NT2/D1 (cell line): ENCODE results near the gene ABCC8.
"Not testable (repeated sequence)": the region's sequence is repeated elsewhere in the genome, so short reads cannot be mapped to it uniquely, and the experiment has no call there.

Experiments
- DNase-seq: peaks from one replicate; pipeline ENCODE4 v3.0.0-alpha.2; 2011; ENCODE audit warnings: low read depth, low spot score
- H3K27me3 ChIP-seq: 2 replicates; pipeline ENCODE4 v1.6.0; 2011; ENCODE audit warnings: mild to moderate bottlenecking; ENCODE audit not compliant: insufficient read length, insufficient read depth
- H3K36me3 ChIP-seq: 2 replicates; pipeline ENCODE4 v1.6.1; 2011; ENCODE audit warnings: mild to moderate bottlenecking, low read length, mixed read lengths; ENCODE audit not compliant: insufficient read depth, insufficient read length
- H3K4me1 ChIP-seq: 2 replicates; pipeline ENCODE4 v1.5.1; 2011; ENCODE audit not compliant: insufficient read depth, insufficient read length
- H3K4me3 ChIP-seq: 2 replicates; pipeline ENCODE4 v1.5.1; 2011; ENCODE audit warnings: low read depth; ENCODE audit not compliant: insufficient read length
- H3K9ac ChIP-seq: 2 replicates; pipeline ENCODE4 v1.6.0; 2011; ENCODE audit warnings: low read depth; ENCODE audit not compliant: insufficient read length
- H3K9me3 ChIP-seq: 2 replicates; pipeline ENCODE4 v1.5.1; 2011; ENCODE audit warnings: mild to moderate bottlenecking, low read length; ENCODE audit not compliant: insufficient read depth
- SUZ12 ChIP-seq: IDR thresholded peaks from 2 replicates; pipeline ENCODE4 v1.6.1; 2011; ENCODE audit not compliant: insufficient read length, insufficient read depth; ENCODE audit errors: extremely low read depth
- YY1 ChIP-seq: IDR thresholded peaks from 2 replicates; pipeline ENCODE4 v1.6.1; 2011; ENCODE audit not compliant: insufficient read length, insufficient read depth
- ZNF274 ChIP-seq: IDR thresholded peaks from 2 replicates; pipeline ENCODE4 v1.6.1; 2011; ENCODE audit warnings: mild to moderate bottlenecking, low read depth, low read length

Gene ABCC8

GRCh38 chr11:17431139-17431538 lies 45.5 kb downstream of the ABCC8 start:
- Histone ChIP-seq H3K9ac (no peak overlapping the region), H3K36me3 (no peaks in the 10 kb centered on the region), H3K9me3 (no peaks in the 10 kb centered on the region), H3K4me3 (no peak overlapping the region), H3K4me1 (peaks cover 2% of the 10 kb centered on the region), H3K27me3 (no peaks in the 10 kb centered on the region)
- DNase-seq: no peak
- TF ChIP-seq ZNF274 (no peak), SUZ12 (no peak), YY1 (no peak)

DNA sequence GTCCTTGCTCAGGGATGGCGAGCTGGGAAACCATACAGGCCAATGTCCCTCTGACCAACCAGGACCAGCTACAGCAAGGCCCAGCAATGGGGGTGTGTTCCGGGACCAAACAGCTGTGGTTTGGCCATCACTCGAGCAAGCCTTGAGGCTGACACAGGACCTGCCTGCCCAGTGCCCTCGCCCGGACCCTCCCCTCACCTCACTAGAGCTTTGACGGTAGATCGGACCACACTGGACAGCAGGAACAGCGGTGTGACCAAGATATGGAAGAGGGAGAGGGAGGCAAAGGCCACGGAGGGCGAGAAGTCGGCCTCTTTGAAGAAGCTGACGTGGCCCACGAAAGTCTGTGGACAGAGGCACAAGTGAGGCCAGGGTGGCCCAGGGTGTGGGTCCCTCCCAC lies 46.0 kb downstream of the ABCC8 start:
- TF ChIP-seq SUZ12: no peak
- TF ChIP-seq YY1: no peak
- TF ChIP-seq ZNF274: no peak
- no peak overlapping the region for H3K9ac ChIP-seq

DNA sequence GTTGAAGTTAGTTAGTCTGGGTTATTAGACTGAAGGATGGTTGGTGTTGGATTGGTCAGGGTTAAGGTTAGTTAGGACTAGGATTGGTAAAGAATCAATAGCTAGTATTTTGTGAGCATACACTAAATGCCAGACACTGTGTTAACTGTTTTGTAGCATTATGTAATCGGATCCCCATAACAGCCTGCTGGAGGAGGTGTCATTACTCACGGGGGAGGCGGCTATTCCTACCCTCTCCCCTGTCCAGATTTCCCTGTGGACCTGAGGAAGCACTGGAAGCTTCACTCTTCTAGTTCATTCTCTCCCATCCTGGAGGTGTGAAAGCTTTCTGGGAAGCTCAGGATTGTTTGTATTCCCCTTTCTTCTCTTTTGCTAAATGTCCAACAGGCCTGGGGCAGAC lies 47.7 kb downstream of the ABCC8 start:
- Histone ChIP-seq H3K4me1 (peaks cover 2% of the 10 kb centered on the region), H3K27me3 (no peaks in the 10 kb centered on the region)

More for the DNA sequence above, 46.0 kb downstream of the ABCC8 start:
- H3K9me3 ChIP-seq: no peaks in the 10 kb centered on the region
- H3K4me3 ChIP-seq: no peak overlapping the region
- no peaks in the 10 kb centered on the region for H3K36me3 ChIP-seq
- H3K4me1 ChIP-seq: peaks cover 2% of the 10 kb centered on the region
- H3K27me3 ChIP-seq: no peaks in the 10 kb centered on the region
- no peak for DNase-seq

GRCh38 chr11:17428261-17428660 lies 48.4 kb downstream of the ABCC8 start:
- H3K9ac ChIP-seq: no peak overlapping the region
- no peaks in the 10 kb centered on the region for H3K9me3 ChIP-seq
- H3K36me3 ChIP-seq: no peaks in the 10 kb centered on the region
- no peaks in the 10 kb centered on the region for H3K27me3 ChIP-seq
- no peak overlapping the region for H3K4me3 ChIP-seq
- TF ChIP-seq YY1 (no peak), ZNF274 (no peak), SUZ12 (no peak)
- H3K4me1 ChIP-seq: peaks cover 2% of the 10 kb centered on the region
- no peak for DNase-seq

More for the DNA sequence above, 47.7 kb downstream of the ABCC8 start:
- H3K36me3 ChIP-seq: no peaks in the 10 kb centered on the region
- no peak overlapping the region for H3K9ac ChIP-seq
- no peaks in the 10 kb centered on the region for H3K9me3 ChIP-seq
- H3K4me3 ChIP-seq: no peak overlapping the region
- TF ChIP-seq ZNF274 (no peak), YY1 (no peak), SUZ12 (no peak)
- DNase-seq: no peak

DNA sequence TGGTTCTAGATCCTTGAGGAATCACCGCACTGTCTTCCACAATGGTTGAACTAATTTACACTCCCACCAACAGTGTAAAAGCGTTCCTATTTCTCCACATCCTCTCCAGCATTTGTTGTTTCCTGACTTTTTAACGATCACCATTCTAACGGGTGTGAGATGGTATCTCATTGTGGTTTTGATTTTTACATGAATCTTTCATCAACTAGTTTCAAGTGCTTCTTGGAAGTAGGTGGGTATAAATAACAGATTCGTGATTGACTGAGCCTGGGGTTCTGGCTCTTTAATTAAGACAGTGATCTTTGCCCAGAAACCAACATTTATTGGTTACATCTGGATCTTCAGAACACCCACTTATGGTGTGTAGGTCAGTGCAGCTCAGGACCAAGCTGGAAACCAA lies 50.4 kb downstream of the ABCC8 start:
- not testable (repeated sequence) for H3K9me3 ChIP-seq, H3K36me3 ChIP-seq, DNase-seq, H3K27me3 ChIP-seq, H3K4me1 ChIP-seq, H3K4me3 ChIP-seq, H3K9ac ChIP-seq

GRCh38 chr11:17423533-17424310 lies 52.9 kb downstream of the ABCC8 start:
- no peak overlapping the region for H3K9ac ChIP-seq
- no peak for TF ChIP-seq YY1
- no peak for TF ChIP-seq ZNF274
- TF ChIP-seq SUZ12: no peak
- DNase-seq: no peak
- no peaks in the 10 kb centered on the region for H3K27me3 ChIP-seq
- H3K9me3 ChIP-seq: no peaks in the 10 kb centered on the region
- no peaks in the 10 kb centered on the region for H3K36me3 ChIP-seq
- no peak overlapping the region for H3K4me3 ChIP-seq
- no peaks in the 10 kb centered on the region for H3K4me1 ChIP-seq

GRCh38 chr11:17421781-17422180 lies 54.9 kb downstream of the ABCC8 start:
- Histone ChIP-seq H3K27me3 (no peaks in the 10 kb centered on the region), H3K9me3 (no peaks in the 10 kb centered on the region), H3K4me3 (no peak overlapping the region), H3K36me3 (no peaks in the 10 kb centered on the region), H3K4me1 (no peaks in the 10 kb centered on the region), H3K9ac (no peak overlapping the region)
- TF ChIP-seq YY1: no peak
- DNase-seq: no peak
